Neural cell (in vitro differentiated cells): ENCODE measurements around the gene AMT. TPM values are rescaled to one million over a fixed set of nuclear protein-coding genes. Genes with fewer than 3 reads are reported as not detected.

Source experiments
- H2AFZ ChIP-seq: fragments of 200-600, 300-800 bp; sonication (generic), shearing (Covaris generic); 2 replicates; pipeline ENCODE4 v1.6.0; 2014; ENCODE audit warnings: low read depth, mild to moderate bottlenecking, antibody characterized with exemption, low read length, moderate library complexity
- H3F3A ChIP-seq: fragments of 200-600 bp; shearing (Covaris generic); 2 replicates; pipeline ENCODE4 v1.6.1; 2016; ENCODE audit warnings: mild to moderate bottlenecking, moderate library complexity, mixed read lengths, antibody characterized with exemption, low read length; ENCODE audit not compliant: insufficient read depth, poor library complexity, severe bottlenecking
- H3K27ac ChIP-seq: fragments of 200-600, 300-800 bp; sonication (generic), shearing (Covaris generic); 2 replicates; pipeline ENCODE4 v1.5.1; 2014; ENCODE audit warnings: mild to moderate bottlenecking, low read length, moderate library complexity
- H3K27me3 ChIP-seq: fragments of 300-800, 200-600 bp; sonication (generic), shearing (Covaris generic); 2 replicates; pipeline ENCODE4 v1.6.0; 2014; ENCODE audit warnings: mild to moderate bottlenecking, low read depth, low read length, moderate library complexity; ENCODE audit not compliant: insufficient read depth
- H3K36me3 ChIP-seq: fragments of 300-800, 200-600 bp; sonication (generic), shearing (Covaris generic); 2 replicates; pipeline ENCODE4 v1.5.1; 2014; ENCODE audit warnings: mild to moderate bottlenecking, antibody characterized with exemption, low read length, moderate library complexity; ENCODE audit not compliant: insufficient read depth
- H3K4me2 ChIP-seq: fragments of 300-800, 200-600 bp; sonication (generic), shearing (Covaris generic); 2 replicates; pipeline ENCODE4 v1.6.0; 2014; ENCODE audit warnings: mild to moderate bottlenecking, low read length
- H3K4me3 ChIP-seq: fragments of 300-800, 200-600 bp; sonication (generic), shearing (Covaris generic); 2 replicates; pipeline ENCODE4 v1.5.1; 2014; ENCODE audit warnings: mild to moderate bottlenecking, low read length, moderate library complexity
- H3K79me2 ChIP-seq: fragments of 200-600 bp; shearing (Covaris generic); replicated peaks from 2 replicates; pipeline ENCODE4 v1.6.0; 2014; ENCODE audit warnings: mild to moderate bottlenecking, low read length, moderate library complexity; ENCODE audit not compliant: insufficient read depth
- H3K9ac ChIP-seq: fragments of 300-800, 200-600 bp; sonication (generic), shearing (Covaris generic); 2 replicates; pipeline ENCODE4 v1.6.1; 2016; ENCODE audit warnings: mild to moderate bottlenecking, low read length, mixed read lengths
- H3K9me2 ChIP-seq: fragments of 200-600 bp; shearing (Covaris generic); 2 replicates; pipeline ENCODE4 v1.6.1; 2016; ENCODE audit warnings: mild to moderate bottlenecking, low read length, mixed read lengths; ENCODE audit not compliant: insufficient read depth
- H3K9me3 ChIP-seq: fragments of 200-600, 300-800 bp; sonication (generic), shearing (Covaris generic); 2 replicates; pipeline ENCODE4 v1.6.1; 2016; ENCODE audit warnings: mild to moderate bottlenecking, mixed run types, low read length, moderate library complexity, mixed read lengths
- H4K20me1 ChIP-seq: fragments of 200-600 bp; shearing (Covaris generic); 2 replicates; pipeline ENCODE4 v1.6.1; 2016; ENCODE audit warnings: mild to moderate bottlenecking, mixed run types; ENCODE audit not compliant: insufficient read depth
- CTCF ChIP-seq: fragments of 450-650 bp; IDR thresholded peaks from 2 replicates; pipeline ENCODE4 v1.5.1; 2014; ENCODE audit warnings: antibody characterized with exemption, mild to moderate bottlenecking, moderate library complexity; ENCODE audit not compliant: poor library complexity, severe bottlenecking
- EP300 ChIP-seq: fragments of 450-650 bp; conservative IDR thresholded peaks from 2 replicates; pipeline ENCODE4 v1.6.1; 2014; ENCODE audit warnings: antibody characterized with exemption, mild to moderate bottlenecking, moderate library complexity; ENCODE audit not compliant: poor library complexity, severe bottlenecking
- EZH2 ChIP-seq: fragments of 200-600, 300-800 bp; shearing (Covaris generic), sonication (generic); IDR thresholded peaks from 2 replicates; pipeline ENCODE4 v1.6.1; 2014; ENCODE audit warnings: antibody characterized with exemption, low read length, borderline replicate concordance, mild to moderate bottlenecking; ENCODE audit not compliant: insufficient read depth, poor library complexity, severe bottlenecking
- MXI1 ChIP-seq: fragments of 450-650 bp; conservative IDR thresholded peaks from 2 replicates; pipeline ENCODE4 v1.6.1; 2014; ENCODE audit warnings: antibody characterized with exemption, mild to moderate bottlenecking; ENCODE audit not compliant: poor library complexity, severe bottlenecking
- POLR2AphosphoS5 ChIP-seq: IDR thresholded peaks from 2 replicates; pipeline ENCODE4 v1.6.1; 2012
- RAD21 ChIP-seq: fragments of 450-650 bp; conservative IDR thresholded peaks from 2 replicates; pipeline ENCODE4 v1.6.1; 2014; ENCODE audit warnings: antibody characterized with exemption, mild to moderate bottlenecking, moderate library complexity
- REST ChIP-seq: IDR thresholded peaks from 2 replicates; pipeline ENCODE4 v1.6.1; 2012; ENCODE audit warnings: borderline replicate concordance
- SMC3 ChIP-seq: fragments of 450-650 bp; conservative IDR thresholded peaks from 2 replicates; pipeline ENCODE4 v1.6.1; 2014; ENCODE audit warnings: antibody characterized with exemption, mild to moderate bottlenecking, moderate library complexity; ENCODE audit not compliant: poor library complexity
- TAF1 ChIP-seq: IDR thresholded peaks from 2 replicates; pipeline ENCODE4 v1.6.1; 2012; ENCODE audit warnings: low read depth
- polyA minus RNA-seq: library from RNA; depleted of rRNA, polyadenylated mRNA; stranded (reverse); fragments of >200 nt; gene quantifications from 2 replicates; pipeline ENCODE4 v1.2.3, GENCODE V29; 2014
- polyA plus RNA-seq: library from polyadenylated mRNA; depleted of rRNA; stranded (reverse); fragments of >200 nt; gene quantifications from 2 replicates; pipeline ENCODE4 v1.2.3, GENCODE V29; 2014

The AMT gene, protein sequence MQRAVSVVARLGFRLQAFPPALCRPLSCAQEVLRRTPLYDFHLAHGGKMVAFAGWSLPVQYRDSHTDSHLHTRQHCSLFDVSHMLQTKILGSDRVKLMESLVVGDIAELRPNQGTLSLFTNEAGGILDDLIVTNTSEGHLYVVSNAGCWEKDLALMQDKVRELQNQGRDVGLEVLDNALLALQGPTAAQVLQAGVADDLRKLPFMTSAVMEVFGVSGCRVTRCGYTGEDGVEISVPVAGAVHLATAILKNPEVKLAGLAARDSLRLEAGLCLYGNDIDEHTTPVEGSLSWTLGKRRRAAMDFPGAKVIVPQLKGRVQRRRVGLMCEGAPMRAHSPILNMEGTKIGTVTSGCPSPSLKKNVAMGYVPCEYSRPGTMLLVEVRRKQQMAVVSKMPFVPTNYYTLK
- 5.0 and 6.1 TPM in 2 replicates for polyA plus RNA-seq
- polyA minus RNA-seq: 0.73 and 0.93 TPM in 2 replicates

- TF ChIP-seq CTCF (no peak), POLR2AphosphoS5 (no peak), EP300 (no peak), REST (no peak), RAD21 (no peak), TAF1 (no peak), SMC3 (no peak), EZH2 (no peak), MXI1 (no peak)
- no peaks in the 10 kb centered on the region for H3K27me3 ChIP-seq
- H3K4me3 ChIP-seq: peak within 1 kb of the TSS; percentile 29
- H3K9ac ChIP-seq: no peak within 1 kb of the TSS
- H3K27ac ChIP-seq: no peak within 1 kb of the TSS
- H2AFZ ChIP-seq: no peak within 1 kb of the TSS
- H3K36me3 ChIP-seq: no peaks in the 10 kb centered on the region
- H3K9me3 ChIP-seq: no peaks in the 10 kb centered on the region
- H3K9me2 ChIP-seq: no peaks in the 10 kb centered on the region
- H3K4me2 ChIP-seq: no peak within 1 kb of the TSS
- H4K20me1 ChIP-seq: no peaks in the 10 kb centered on the region
- H3F3A ChIP-seq: no peaks in the 10 kb centered on the region
- H3K79me2 ChIP-seq: no peaks in the 10 kb centered on the region
Measured at GRCh38 chr3:49422379-49423248, at the start of gene AMT. Gene AMT (minus strand): TSS chr3:49422473. CDS start chr3:49422450, 23 bp downstream.

DNA sequence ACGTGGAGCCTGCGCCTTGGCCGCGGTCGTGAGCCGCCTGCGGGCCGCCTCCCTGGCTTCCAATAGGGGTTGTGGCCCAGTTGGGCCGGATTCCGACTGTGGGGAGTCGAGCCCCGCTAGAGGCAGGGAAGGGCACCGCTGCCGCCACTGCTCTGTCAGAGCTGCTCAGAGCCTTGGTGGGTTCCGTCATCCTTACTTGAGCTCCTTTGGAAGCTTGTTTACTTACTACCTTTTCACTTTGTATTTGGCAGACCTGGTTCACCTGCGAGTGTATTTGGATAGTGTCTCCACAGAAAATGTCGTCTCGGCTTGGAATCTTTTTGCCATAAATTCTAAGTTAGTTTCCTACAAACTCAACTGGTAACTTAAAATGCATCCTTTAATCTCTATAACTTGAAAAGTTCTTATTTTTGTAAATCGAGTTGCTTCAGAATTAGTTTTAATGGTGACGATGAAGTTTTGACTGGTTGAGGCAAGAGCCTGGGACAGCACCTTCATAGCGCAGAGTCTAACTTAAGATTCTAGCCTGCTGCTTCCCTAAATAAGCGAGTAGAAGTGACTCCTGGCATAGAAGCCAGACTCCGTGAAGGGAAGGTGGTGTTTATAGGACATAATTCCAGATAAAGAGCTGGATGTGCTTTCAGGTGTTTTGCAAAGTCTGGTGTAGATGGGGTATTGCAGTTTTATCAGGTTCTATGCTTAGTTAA is 48.6 kb upstream of the AMT start:
- H2AFZ ChIP-seq: peak overlapping the region; percentile 40

More for the DNA sequence above, 48.6 kb upstream of the AMT start:
- peak overlapping the region; percentile 85 for H3K27ac ChIP-seq
- no peaks in the 10 kb centered on the region for H3K9me2 ChIP-seq
- peak overlapping the region; percentile 87 for H3K9ac ChIP-seq
- TF ChIP-seq RAD21 (no peak), TAF1 (peak; percentile 34)
- H3F3A ChIP-seq: peaks cover 7% of the 10 kb centered on the region
- peaks cover 7% of the 10 kb centered on the region for H4K20me1 ChIP-seq
- peak overlapping the region; percentile 94 for H3K4me2 ChIP-seq
- H3K36me3 ChIP-seq: no peaks in the 10 kb centered on the region
- peak overlapping the region; percentile 88 for H3K4me3 ChIP-seq
- H3K27me3 ChIP-seq: no peaks in the 10 kb centered on the region
- no peaks in the 10 kb centered on the region for H3K9me3 ChIP-seq
- peaks cover 30% of the 10 kb centered on the region for H3K79me2 ChIP-seq
